Measurements from ENCODE around the gene CSTPP1.

The CSTPP1 gene

DNA sequence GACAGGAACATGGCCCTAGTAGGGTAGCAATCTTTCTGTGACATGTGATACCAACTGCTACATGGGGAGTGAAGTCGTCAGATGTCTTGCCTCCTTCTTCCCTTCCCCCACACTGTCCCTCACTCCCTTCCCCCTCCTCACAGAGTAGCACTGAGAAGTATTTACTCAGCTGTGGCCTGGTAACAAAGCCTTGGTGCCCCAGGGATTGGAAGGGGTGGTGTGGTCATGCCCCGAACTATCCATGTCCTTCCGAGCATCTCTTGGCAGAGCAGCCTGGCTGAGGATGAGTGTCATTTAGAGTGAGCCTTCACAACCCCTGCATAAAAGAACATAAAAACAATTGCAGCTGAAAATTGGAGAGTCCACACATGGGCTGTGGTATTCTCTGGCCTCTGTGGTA, 194.0 kb downstream of the CSTPP1 start:
- Histone ChIP-seq H3K9me3 (ENCODE audit: control insufficient read depth in 2 of 2, low read length in 2 of 2) (no peaks in the 10 kb centered on the region), H3K4me3 (ENCODE audit: low read length in 2 of 2) (no peak overlapping the region), H3K4me1 (ENCODE audit: control insufficient read depth, insufficient read depth, low read length) (no peaks in the 10 kb centered on the region), H3K36me3 (ENCODE audit: control insufficient read depth in 2 of 2, insufficient read depth in 2 of 2, low read length in 2 of 2) (no peaks in the 10 kb centered on the region), H3K9ac (ENCODE audit: low read length in 2 of 2) (no peak overlapping the region), H3K27ac (ENCODE audit: low read length) (no peak overlapping the region), H3K27me3 (ENCODE audit: control insufficient read depth in 1 of 2, insufficient read depth in 2 of 2, low read length in 2 of 2) (no peaks in the 10 kb centered on the region)

DNA sequence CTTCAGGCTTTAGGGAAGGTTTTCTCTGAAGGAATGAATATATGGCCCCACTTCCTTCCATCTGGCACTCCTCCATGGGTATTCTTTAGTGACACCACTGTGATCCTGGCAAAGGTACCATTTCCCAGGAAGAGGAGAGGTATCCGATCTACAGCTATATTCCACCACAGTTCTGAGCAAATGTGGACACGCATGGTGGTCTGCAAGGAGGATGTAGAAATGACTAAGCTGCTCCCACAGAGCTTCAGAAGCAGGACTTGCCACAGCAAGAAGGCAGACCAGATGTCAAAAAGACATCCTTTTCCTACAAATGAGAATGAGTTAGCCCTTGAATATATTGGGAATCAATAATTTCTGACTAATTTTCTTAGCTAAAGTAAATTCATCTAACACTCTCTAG, 194.6 kb downstream of the CSTPP1 start:
- Histone ChIP-seq H3K4me1 (ENCODE audit: control insufficient read depth, insufficient read depth, low read length) (no peaks in the 10 kb centered on the region), H3K9ac (ENCODE audit: low read length in 2 of 2) (no peak overlapping the region), H3K4me3 (ENCODE audit: low read length in 2 of 2) (no peak overlapping the region), H3K27ac (ENCODE audit: low read length) (no peak overlapping the region), H3K27me3 (ENCODE audit: control insufficient read depth in 1 of 2, insufficient read depth in 2 of 2, low read length in 2 of 2) (no peaks in the 10 kb centered on the region), H3K36me3 (ENCODE audit: control insufficient read depth in 2 of 2, insufficient read depth in 2 of 2, low read length in 2 of 2) (no peaks in the 10 kb centered on the region), H3K9me3 (ENCODE audit: control insufficient read depth in 2 of 2, low read length in 2 of 2) (no peaks in the 10 kb centered on the region)

DNA sequence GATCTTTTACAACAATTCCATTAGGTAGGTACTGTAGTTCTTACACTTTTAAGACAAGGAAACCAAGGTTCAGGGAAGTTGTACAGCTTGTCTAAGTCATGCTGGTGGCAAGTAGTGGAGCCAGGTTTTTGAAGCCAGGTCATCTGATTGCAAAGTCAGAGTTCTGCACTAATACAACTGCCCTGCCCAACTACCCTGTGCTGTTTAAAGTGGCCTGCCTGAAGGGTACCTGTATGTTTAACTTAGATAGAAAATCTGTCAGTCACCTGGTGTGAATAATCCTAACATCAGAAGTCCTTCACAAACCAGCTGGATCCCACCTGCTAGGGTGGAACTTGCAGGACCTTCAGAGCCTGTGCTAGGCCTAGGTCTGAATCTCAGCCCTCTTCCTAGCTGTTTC, 195.9 kb downstream of the CSTPP1 start:
- peaks cover 0 to 3% of the 10 kb centered on the region in 2 donors for H3K36me3 ChIP-seq (ENCODE audit: control insufficient read depth in 2 of 2, insufficient read depth in 2 of 2, low read length in 2 of 2)
- no peak overlapping the region for H3K9ac ChIP-seq (ENCODE audit: low read length in 2 of 2)
- H3K4me1 ChIP-seq (ENCODE audit: control insufficient read depth, insufficient read depth, low read length), result no peaks in the 10 kb centered on the region
- H3K4me3 ChIP-seq (ENCODE audit: low read length in 2 of 2), result no peak overlapping the region
- no peaks in the 10 kb centered on the region for H3K27me3 ChIP-seq (ENCODE audit: control insufficient read depth in 1 of 2, insufficient read depth in 2 of 2, low read length in 2 of 2)
- H3K27ac ChIP-seq (ENCODE audit: low read length), result no peak overlapping the region
- no peaks in the 10 kb centered on the region for H3K9me3 ChIP-seq (ENCODE audit: control insufficient read depth in 2 of 2, low read length in 2 of 2)

DNA sequence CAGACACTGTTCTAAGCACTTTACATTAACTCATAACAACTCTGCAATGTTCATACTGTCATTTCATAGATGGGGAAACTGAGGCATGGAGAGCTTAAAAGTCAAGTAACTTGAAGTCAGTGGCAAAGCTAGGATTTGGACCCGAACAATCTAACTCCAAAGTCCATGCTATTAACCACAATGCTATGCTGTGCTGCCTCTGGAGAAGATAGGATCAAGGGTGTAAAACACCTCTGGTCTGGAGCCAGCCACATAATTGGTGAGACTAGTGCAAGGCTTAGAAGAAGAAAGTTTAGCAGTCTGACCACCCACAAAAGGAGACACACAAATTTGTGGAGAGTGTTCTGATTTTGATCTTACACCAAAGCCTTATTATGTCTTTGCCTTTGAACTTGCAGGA, 196.4 kb downstream of the CSTPP1 start:
- no peak overlapping the region for H3K27ac ChIP-seq (ENCODE audit: low read length)
- H3K9ac ChIP-seq (ENCODE audit: low read length in 2 of 2), result no peak overlapping the region
- no peak overlapping the region for H3K4me3 ChIP-seq (ENCODE audit: low read length in 2 of 2)
- H3K9me3 ChIP-seq (ENCODE audit: control insufficient read depth in 2 of 2, low read length in 2 of 2), result no peaks in the 10 kb centered on the region
- peaks cover 4 to 8% of the 10 kb centered on the region in 2 donors for H3K36me3 ChIP-seq (ENCODE audit: control insufficient read depth in 2 of 2, insufficient read depth in 2 of 2, low read length in 2 of 2)
- no peaks in the 10 kb centered on the region for H3K4me1 ChIP-seq (ENCODE audit: control insufficient read depth, insufficient read depth, low read length)
- H3K27me3 ChIP-seq (ENCODE audit: control insufficient read depth in 1 of 2, insufficient read depth in 2 of 2, low read length in 2 of 2), result no peaks in the 10 kb centered on the region

DNA sequence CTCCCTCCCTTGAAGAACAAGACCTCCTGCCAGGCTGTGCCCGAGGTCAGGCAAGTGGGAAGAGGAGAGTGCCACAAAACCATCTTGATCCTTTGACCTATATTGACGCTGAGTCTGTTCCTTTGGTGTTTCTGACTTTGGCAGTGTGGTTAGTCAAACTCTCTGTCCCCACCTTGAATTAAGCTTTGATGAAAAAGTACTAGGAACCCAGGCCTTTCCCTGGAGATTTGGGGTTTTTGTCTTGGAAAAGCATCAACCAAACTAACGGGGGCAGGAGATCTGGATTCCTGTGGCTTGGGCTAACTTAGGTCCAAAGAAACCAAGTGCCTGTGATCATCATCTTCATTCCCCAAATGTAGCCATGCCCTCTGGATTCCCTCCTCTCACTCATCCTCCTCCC, 199.8 kb downstream of the CSTPP1 start:
- Histone ChIP-seq H3K9me3 (ENCODE audit: control insufficient read depth in 2 of 2, low read length in 2 of 2) (no peaks in the 10 kb centered on the region), H3K27ac (ENCODE audit: low read length) (no peak overlapping the region), H3K27me3 (ENCODE audit: control insufficient read depth in 1 of 2, insufficient read depth in 2 of 2, low read length in 2 of 2) (no peaks in the 10 kb centered on the region), H3K4me1 (ENCODE audit: control insufficient read depth, insufficient read depth, low read length) (no peaks in the 10 kb centered on the region), H3K9ac (ENCODE audit: low read length in 2 of 2) (no peak overlapping the region), H3K4me3 (ENCODE audit: low read length in 2 of 2) (no peak overlapping the region), H3K36me3 (ENCODE audit: control insufficient read depth in 2 of 2, insufficient read depth in 2 of 2, low read length in 2 of 2) (peaks cover 8 to 9% of the 10 kb centered on the region in 2 donors)

DNA sequence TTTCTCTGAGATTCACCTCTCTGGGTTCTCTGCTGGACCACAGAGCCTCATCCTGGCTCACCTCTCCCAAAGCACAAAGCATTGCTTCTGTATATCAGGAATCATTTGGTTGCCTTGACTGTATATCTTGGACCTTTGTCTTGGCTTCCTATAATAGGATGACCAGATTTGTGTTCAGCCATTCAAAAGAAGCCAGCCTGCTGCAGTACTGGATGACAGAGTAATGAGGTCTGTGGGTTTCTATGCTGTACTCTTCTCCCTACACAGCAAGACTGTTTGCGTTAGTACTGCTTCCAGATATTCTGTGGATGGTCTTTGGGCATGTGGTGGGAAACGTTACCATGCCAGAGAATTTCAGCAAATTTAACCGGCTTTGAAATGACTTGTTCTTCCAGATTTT, 200.4 kb downstream of the CSTPP1 start:
- Histone ChIP-seq H3K27ac (ENCODE audit: low read length) (no peak overlapping the region), H3K9ac (ENCODE audit: low read length in 2 of 2) (no peak overlapping the region), H3K36me3 (ENCODE audit: control insufficient read depth in 2 of 2, insufficient read depth in 2 of 2, low read length in 2 of 2) (peaks cover 8 to 9% of the 10 kb centered on the region in 2 donors), H3K4me3 (ENCODE audit: low read length in 2 of 2) (no peak overlapping the region), H3K27me3 (ENCODE audit: control insufficient read depth in 1 of 2, insufficient read depth in 2 of 2, low read length in 2 of 2) (no peaks in the 10 kb centered on the region), H3K9me3 (ENCODE audit: control insufficient read depth in 2 of 2, low read length in 2 of 2) (no peaks in the 10 kb centered on the region), H3K4me1 (ENCODE audit: control insufficient read depth, insufficient read depth, low read length) (no peaks in the 10 kb centered on the region)

DNA sequence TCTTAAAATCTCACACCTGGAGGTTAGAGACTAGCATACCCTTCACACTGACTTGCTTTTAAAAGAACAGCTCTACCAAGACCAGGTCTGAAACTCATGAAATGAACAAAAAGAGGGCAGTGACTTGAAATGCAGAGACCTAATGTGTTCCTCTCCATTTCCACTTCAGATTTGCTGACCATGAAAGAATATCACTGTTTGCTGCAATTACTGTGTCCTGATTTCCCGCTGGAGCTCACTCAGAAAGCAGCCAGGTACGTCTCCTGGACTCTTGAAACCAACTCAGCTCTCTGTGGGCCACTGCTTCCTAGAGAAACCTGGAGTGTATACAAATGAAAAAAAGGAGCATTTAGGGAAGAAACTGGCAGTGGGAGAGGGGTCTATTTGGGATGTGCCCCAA, 200.9 kb downstream of the CSTPP1 start:
- Histone ChIP-seq H3K4me1 (ENCODE audit: control insufficient read depth, insufficient read depth, low read length) (peaks cover 2% of the 10 kb centered on the region), H3K9me3 (ENCODE audit: control insufficient read depth in 2 of 2, low read length in 2 of 2) (no peaks in the 10 kb centered on the region), H3K36me3 (ENCODE audit: control insufficient read depth in 2 of 2, insufficient read depth in 2 of 2, low read length in 2 of 2) (peaks cover 8 to 9% of the 10 kb centered on the region in 2 donors), H3K9ac (ENCODE audit: low read length in 2 of 2) (no peak overlapping the region), H3K27ac (ENCODE audit: low read length) (no peak overlapping the region), H3K4me3 (ENCODE audit: low read length in 2 of 2) (no peak overlapping the region), H3K27me3 (ENCODE audit: control insufficient read depth in 1 of 2, insufficient read depth in 2 of 2, low read length in 2 of 2) (no peaks in the 10 kb centered on the region)

DNA sequence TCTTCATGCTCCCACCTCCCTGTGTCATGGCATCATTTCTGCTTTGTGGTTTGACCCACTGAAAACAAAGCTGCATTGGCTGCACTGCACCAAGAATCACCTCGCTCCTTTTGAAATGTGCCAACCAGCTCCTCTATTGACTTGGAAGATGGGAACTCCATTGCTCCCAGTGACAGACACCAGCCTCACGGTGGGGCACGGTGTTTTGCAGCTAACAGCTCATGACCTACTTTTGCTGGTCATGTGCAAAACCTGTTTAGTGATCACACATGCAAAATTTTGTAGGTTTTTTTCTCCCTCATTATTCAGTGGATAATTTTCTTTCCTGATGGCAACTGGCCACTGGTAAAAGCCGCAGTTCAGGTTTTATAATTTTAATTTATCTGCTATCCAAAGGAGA, 203.3 kb downstream of the CSTPP1 start:
- H3K4me3 ChIP-seq (ENCODE audit: low read length in 2 of 2), result no peak overlapping the region
- no peaks in the 10 kb centered on the region for H3K9me3 ChIP-seq (ENCODE audit: control insufficient read depth in 2 of 2, low read length in 2 of 2)
- H3K27me3 ChIP-seq (ENCODE audit: control insufficient read depth in 1 of 2, insufficient read depth in 2 of 2, low read length in 2 of 2), result no peaks in the 10 kb centered on the region
- H3K9ac ChIP-seq (ENCODE audit: low read length in 2 of 2), result no peak overlapping the region
- H3K27ac ChIP-seq (ENCODE audit: low read length), result no peak overlapping the region
- H3K4me1 ChIP-seq (ENCODE audit: control insufficient read depth, insufficient read depth, low read length), result peaks cover 14% of the 10 kb centered on the region
- H3K36me3 ChIP-seq (ENCODE audit: control insufficient read depth in 2 of 2, insufficient read depth in 2 of 2, low read length in 2 of 2), result peaks cover 8 to 9% of the 10 kb centered on the region in 2 donors

DNA sequence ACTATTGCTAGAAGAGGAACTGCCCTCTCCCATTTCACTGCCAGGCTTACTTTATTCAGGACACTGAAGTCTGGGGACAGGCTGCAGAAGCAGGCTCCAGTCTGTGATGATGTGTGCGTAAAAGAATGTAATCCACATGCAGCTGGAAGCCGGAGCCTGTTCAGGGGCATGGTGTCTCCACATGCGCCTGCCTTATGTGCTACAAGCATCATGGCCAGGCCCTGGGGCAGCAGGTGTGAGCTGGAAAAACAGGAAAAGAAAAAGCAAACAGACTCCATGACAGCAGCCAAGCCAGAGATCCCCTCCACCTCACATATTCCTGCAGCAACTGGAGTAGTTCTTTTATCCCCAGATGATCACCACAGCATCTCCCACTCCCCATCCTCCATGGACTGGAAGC, 206.8 kb downstream of the CSTPP1 start:
- peaks cover 18% of the 10 kb centered on the region for H3K4me1 ChIP-seq (ENCODE audit: control insufficient read depth, insufficient read depth, low read length)
- no peaks in the 10 kb centered on the region for H3K9me3 ChIP-seq (ENCODE audit: control insufficient read depth in 2 of 2, low read length in 2 of 2)
- no peak overlapping the region for H3K4me3 ChIP-seq (ENCODE audit: low read length in 2 of 2)
- peak overlapping the region; percentile 31 for H3K27ac ChIP-seq (ENCODE audit: low read length)
- no peaks in the 10 kb centered on the region for H3K27me3 ChIP-seq (ENCODE audit: control insufficient read depth in 1 of 2, insufficient read depth in 2 of 2, low read length in 2 of 2)
- H3K9ac ChIP-seq (ENCODE audit: low read length in 2 of 2), result no peak overlapping the region
- peaks cover 2% of the 10 kb centered on the region in 2 donors for H3K36me3 ChIP-seq (ENCODE audit: control insufficient read depth in 2 of 2, insufficient read depth in 2 of 2, low read length in 2 of 2)

DNA sequence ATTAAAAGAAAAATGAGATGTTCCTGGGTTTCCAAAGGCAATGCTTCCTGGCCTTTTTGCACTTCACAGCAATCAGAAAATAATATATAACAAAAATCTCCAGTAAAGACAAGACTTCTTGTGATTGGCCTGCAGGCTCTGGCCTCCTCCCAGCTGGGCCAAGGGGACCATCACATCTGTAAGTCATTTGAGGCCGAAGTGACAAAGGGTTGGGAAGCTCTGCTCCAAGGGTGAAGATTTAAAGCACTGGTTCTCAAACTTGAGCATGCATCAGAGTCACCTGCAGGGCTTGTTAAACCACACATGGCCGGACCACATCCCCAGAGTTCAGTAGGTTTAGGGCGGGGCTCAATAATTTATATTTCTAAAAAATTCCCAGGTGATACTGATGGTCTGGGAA, 208.0 kb downstream of the CSTPP1 start:
- Histone ChIP-seq H3K9ac (ENCODE audit: low read length in 2 of 2) (no peak overlapping the region), H3K27me3 (ENCODE audit: control insufficient read depth in 1 of 2, insufficient read depth in 2 of 2, low read length in 2 of 2) (no peaks in the 10 kb centered on the region), H3K4me1 (ENCODE audit: control insufficient read depth, insufficient read depth, low read length) (peaks cover 29% of the 10 kb centered on the region), H3K36me3 (ENCODE audit: control insufficient read depth in 2 of 2, insufficient read depth in 2 of 2, low read length in 2 of 2) (peaks cover 2% of the 10 kb centered on the region in 2 donors), H3K9me3 (ENCODE audit: control insufficient read depth in 2 of 2, low read length in 2 of 2) (no peaks in the 10 kb centered on the region), H3K27ac (ENCODE audit: low read length) (no peak overlapping the region), H3K4me3 (ENCODE audit: low read length in 2 of 2) (no peak overlapping the region)

DNA sequence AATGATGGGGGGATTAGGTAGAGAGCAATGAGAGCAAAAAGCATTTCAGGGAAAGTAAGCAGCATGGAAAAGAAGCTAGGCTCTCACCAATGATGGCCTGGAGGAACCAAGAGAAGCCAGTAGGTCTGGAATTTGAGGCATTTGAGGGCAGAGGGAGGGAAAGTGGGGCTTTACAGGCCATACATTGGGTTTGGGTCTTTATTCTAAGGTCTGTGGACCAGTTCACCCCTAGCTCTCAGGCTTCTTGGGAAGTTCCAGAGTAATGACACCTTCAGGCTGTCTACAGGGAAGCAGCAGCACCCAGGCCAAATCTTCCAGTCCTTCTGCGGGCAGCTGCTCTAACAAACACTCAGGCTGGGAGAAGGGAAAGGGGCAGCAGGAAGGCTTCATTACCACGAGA, 210.7 kb downstream of the CSTPP1 start:
- Histone ChIP-seq H3K27me3 (ENCODE audit: control insufficient read depth in 1 of 2, insufficient read depth in 2 of 2, low read length in 2 of 2) (no peaks in the 10 kb centered on the region), H3K4me1 (ENCODE audit: control insufficient read depth, insufficient read depth, low read length) (peaks cover 35% of the 10 kb centered on the region), H3K9me3 (ENCODE audit: control insufficient read depth in 2 of 2, low read length in 2 of 2) (no peaks in the 10 kb centered on the region), H3K27ac (ENCODE audit: low read length) (no peak overlapping the region), H3K9ac (ENCODE audit: low read length in 2 of 2) (no peak overlapping the region), H3K4me3 (ENCODE audit: low read length in 2 of 2) (no peak overlapping the region), H3K36me3 (ENCODE audit: control insufficient read depth in 2 of 2, insufficient read depth in 2 of 2, low read length in 2 of 2) (peaks cover 0 to 2% of the 10 kb centered on the region in 2 donors)
